GM23248 (cell line): ENCODE data around the gene MAPT. TPM values are rescaled to one million over a fixed set of nuclear protein-coding genes. Genes with fewer than 3 reads are reported as not detected.

ENCODE experiments used
- DNase-seq: peaks from one replicate; pipeline ENCODE4 v3.0.0-alpha.2; 2015
- H2AFZ ChIP-seq: fragments of 200-600 bp; sonication (generic); 2 replicates; pipeline ENCODE4 v1.6.1; 2016; ENCODE audit warnings: antibody characterized with exemption
- H3F3A ChIP-seq: fragments of 200-600 bp; sonication (generic); 2 replicates; pipeline ENCODE4 v1.6.1; 2016; ENCODE audit warnings: mild to moderate bottlenecking, antibody characterized with exemption, mixed run types; ENCODE audit not compliant: insufficient read depth
- H3K27ac ChIP-seq: fragments of 200-600 bp; sonication (generic); 2 replicates; pipeline ENCODE4 v1.5.1; 2016; ENCODE audit warnings: mild to moderate bottlenecking
- H3K27me3 ChIP-seq: fragments of 200-600 bp; sonication (generic); replicated peaks from 2 replicates; pipeline ENCODE4 v1.6.1; 2016; ENCODE audit warnings: mild to moderate bottlenecking; ENCODE audit not compliant: insufficient read depth
- H3K36me3 ChIP-seq: fragments of 200-600 bp; sonication (generic); 2 replicates; pipeline ENCODE4 v1.6.1; 2016; ENCODE audit warnings: low read depth, mild to moderate bottlenecking
- H3K4me1 ChIP-seq: fragments of 200-600 bp; sonication (generic); 2 replicates; pipeline ENCODE4 v1.6.1; 2016; ENCODE audit warnings: mild to moderate bottlenecking; ENCODE audit not compliant: insufficient read depth
- H3K4me2 ChIP-seq: fragments of 200-600 bp; sonication (generic); one replicate; pipeline ENCODE4 v1.6.1; 2016; ENCODE audit warnings: mild to moderate bottlenecking; ENCODE audit not compliant: unreplicated experiment
- H3K4me3 ChIP-seq: fragments of 200-600 bp; sonication (generic); 2 replicates; pipeline ENCODE4 v1.5.1; 2016; ENCODE audit warnings: mild to moderate bottlenecking
- H3K79me2 ChIP-seq: fragments of 200-600 bp; sonication (generic); 2 replicates; pipeline ENCODE4 v1.6.1; 2016; ENCODE audit warnings: mild to moderate bottlenecking; ENCODE audit not compliant: insufficient read depth
- H3K9ac ChIP-seq: fragments of 200-600 bp; sonication (generic); 2 replicates; pipeline ENCODE4 v1.6.1; 2016; ENCODE audit warnings: mild to moderate bottlenecking
- H3K9me2 ChIP-seq: fragments of 200-600 bp; sonication (generic); 2 replicates; pipeline ENCODE4 v1.6.1; 2016; ENCODE audit warnings: mixed run types, mild to moderate bottlenecking, moderate library complexity; ENCODE audit not compliant: insufficient read depth
- H3K9me3 ChIP-seq: fragments of 200-600 bp; sonication (generic); one replicate; pipeline ENCODE4 v1.6.1; 2017; ENCODE audit warnings: low read depth
- H4K20me1 ChIP-seq: fragments of 200-600 bp; sonication (generic); 2 replicates; pipeline ENCODE4 v1.6.0; 2016; ENCODE audit not compliant: insufficient read depth
- EZH2 ChIP-seq: fragments of 200-600 bp; sonication (generic); IDR thresholded peaks from 2 replicates; pipeline ENCODE4 v1.6.1; 2018; ENCODE audit warnings: antibody characterized with exemption, mild to moderate bottlenecking; ENCODE audit not compliant: insufficient read depth, poor library complexity, severe bottlenecking
- EZH2phosphoT487 ChIP-seq: fragments of 200-600 bp; sonication (generic); IDR thresholded peaks from 2 replicates; pipeline ENCODE4 v1.6.1; 2018; ENCODE audit warnings: antibody characterized with exemption, moderate library complexity, mild to moderate bottlenecking, low read depth; ENCODE audit not compliant: insufficient read depth
- WGBS, 2 experiments: methylation state at CpG; one replicate each; pipeline ENCODE4 v1.1.6; 2015 to 2017; ENCODE audit warnings: low lambda C conversion rate in 2 of 2, low coverage in 1 of 2; ENCODE audit errors: missing lambda C conversion rate in 2 of 2; 5-methylcytosine and 5-hydroxymethylcytosine counted together
- in situ Hi-C: fragments of 300-500 bp; cut with MboI; formaldehyde crosslinking; loops from 2 replicates; pipeline ENCODE4 v1.15.0; 2020
- polyA plus RNA-seq: library from polyadenylated mRNA; unstranded; fragments of >200 nt; fragmentation: Nextera tagmentation; extraction: Ambion mirVana; gene quantifications from 2 replicates; pipeline ENCODE4 v1.2.1, GENCODE V29; 2016
- total RNA-seq: library from RNA; depleted of rRNA; stranded (reverse); fragments of >200 nt; shearing (Covaris generic); gene quantifications from 2 replicates; pipeline ENCODE4 v1.2.3, GENCODE V29; 2014

Gene MAPT
- total and polyA plus RNA-seq, 2 experiments from 2014 or later: 0.06 TPM; not detected in 1

DNA sequence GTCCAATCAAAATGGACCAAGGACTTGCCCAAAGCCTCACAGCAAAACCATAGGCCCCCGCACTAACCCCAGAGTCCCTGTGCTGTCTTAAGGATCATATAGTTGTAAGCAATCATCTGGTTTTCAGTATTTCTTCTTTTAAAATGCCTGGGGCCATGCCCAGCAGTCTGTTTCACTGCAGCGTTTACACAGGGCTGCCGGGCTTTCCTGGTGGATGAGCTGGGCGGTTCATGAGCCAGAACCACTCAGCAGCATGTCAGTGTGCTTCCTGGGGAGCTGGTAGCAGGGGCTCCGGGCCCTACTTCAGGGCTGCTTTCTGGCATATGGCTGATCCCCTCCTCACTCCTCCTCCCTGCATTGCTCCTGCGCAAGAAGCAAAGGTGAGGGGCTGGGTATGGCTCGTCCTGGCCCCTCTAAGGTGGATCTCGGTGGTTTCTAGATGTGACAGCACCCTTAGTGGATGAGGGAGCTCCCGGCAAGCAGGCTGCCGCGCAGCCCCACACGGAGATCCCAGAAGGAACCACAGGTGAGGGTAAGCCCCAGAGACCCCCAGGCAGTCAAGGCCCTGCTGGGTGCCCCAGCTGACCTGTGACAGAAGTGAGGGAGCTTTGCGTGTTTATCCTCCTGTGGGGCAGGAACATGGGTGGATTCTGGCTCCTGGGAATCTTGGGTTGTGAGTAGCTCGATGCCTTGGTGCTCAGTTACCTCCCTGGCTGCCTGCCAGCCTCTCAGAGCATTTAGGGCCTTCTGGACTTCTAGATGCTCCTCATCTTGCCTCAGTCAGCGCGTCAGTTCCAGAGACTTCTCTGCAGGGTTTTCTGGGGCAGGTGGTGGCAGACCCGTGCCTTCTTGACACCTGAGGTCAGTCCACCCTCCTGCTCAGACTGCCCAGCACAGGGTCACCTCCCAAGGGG lies 79.8 kb downstream of the MAPT start:
- H3K9me2 ChIP-seq: no peaks in the 10 kb centered on the region

DNA sequence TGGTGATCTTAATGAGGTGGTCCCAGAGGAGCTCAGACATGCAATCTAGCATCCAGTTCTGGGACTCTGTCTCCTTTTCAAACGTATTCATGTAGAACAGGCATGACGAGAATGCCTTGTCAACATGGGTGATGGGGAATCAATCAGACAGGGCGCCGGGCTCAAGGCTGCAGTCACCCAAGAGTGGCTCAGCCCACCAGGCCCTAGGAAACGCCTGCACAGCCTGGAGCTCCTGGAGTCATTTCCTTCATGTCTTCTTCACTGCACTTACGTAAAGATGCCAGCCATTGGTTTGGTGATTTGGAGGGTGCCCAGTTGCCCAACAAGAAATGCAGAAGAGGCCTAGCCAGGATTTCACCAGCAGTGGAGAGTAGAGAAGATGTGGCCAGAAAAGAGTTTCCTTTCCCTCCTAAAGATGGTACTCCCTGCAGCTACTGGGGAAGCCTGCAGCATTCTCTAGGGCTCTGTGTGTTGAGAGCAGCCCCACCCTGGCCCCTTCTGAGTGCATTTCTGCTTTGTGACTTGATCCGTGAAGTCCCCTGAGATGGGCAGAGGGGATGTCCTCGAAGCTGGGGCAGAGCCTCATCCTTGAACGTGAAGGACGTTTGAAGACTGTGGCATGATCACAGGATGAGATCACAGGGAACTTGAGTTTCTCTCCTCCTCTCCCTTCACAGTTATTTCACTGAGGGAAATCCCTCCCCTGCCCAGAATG lies 80.7 kb downstream of the MAPT start:
- H2AFZ ChIP-seq: no peak overlapping the region
- in situ Hi-C loops: no loop called here
- 50 to 54% methylated on average over 10 of the region's 10 CpGs for WGBS, 2 experiments
- H3K79me2 ChIP-seq: no peaks in the 10 kb centered on the region
- H3K4me3 ChIP-seq: no peak overlapping the region
- no peak for DNase-seq
- H3F3A ChIP-seq: no peaks in the 10 kb centered on the region
- H3K9me3 ChIP-seq: no peaks in the 10 kb centered on the region
- no peaks in the 10 kb centered on the region for H4K20me1 ChIP-seq
- H3K4me1 ChIP-seq: no peaks in the 10 kb centered on the region
- H3K9me2 ChIP-seq: no peaks in the 10 kb centered on the region
- no peak overlapping the region for H3K9ac ChIP-seq
- no peak overlapping the region for H3K4me2 ChIP-seq
- H3K27me3 ChIP-seq: peaks cover 8% of the 10 kb centered on the region
- no peak overlapping the region for H3K27ac ChIP-seq
- TF ChIP-seq EZH2: no peak
- TF ChIP-seq EZH2phosphoT487: no peak
- no peaks in the 10 kb centered on the region for H3K36me3 ChIP-seq

More for the DNA sequence above, 79.8 kb downstream of the MAPT start:
- Histone ChIP-seq H3K36me3 (no peaks in the 10 kb centered on the region), H3K4me3 (no peak overlapping the region), H3K79me2 (no peaks in the 10 kb centered on the region), H3K27ac (no peak overlapping the region), H3F3A (no peaks in the 10 kb centered on the region), H4K20me1 (no peaks in the 10 kb centered on the region), H3K9me3 (no peaks in the 10 kb centered on the region), H3K4me1 (no peaks in the 10 kb centered on the region), H2AFZ (no peak overlapping the region), H3K4me2 (no peak overlapping the region), H3K27me3 (peaks cover 8% of the 10 kb centered on the region), H3K9ac (no peak overlapping the region)
- WGBS, 2 experiments: 57 to 59% methylated on average over 17 of the region's 17 CpGs
- TF ChIP-seq EZH2phosphoT487 (no peak), EZH2 (no peak)
- in situ Hi-C loops: no loop called here
- DNase-seq: no peak

DNA sequence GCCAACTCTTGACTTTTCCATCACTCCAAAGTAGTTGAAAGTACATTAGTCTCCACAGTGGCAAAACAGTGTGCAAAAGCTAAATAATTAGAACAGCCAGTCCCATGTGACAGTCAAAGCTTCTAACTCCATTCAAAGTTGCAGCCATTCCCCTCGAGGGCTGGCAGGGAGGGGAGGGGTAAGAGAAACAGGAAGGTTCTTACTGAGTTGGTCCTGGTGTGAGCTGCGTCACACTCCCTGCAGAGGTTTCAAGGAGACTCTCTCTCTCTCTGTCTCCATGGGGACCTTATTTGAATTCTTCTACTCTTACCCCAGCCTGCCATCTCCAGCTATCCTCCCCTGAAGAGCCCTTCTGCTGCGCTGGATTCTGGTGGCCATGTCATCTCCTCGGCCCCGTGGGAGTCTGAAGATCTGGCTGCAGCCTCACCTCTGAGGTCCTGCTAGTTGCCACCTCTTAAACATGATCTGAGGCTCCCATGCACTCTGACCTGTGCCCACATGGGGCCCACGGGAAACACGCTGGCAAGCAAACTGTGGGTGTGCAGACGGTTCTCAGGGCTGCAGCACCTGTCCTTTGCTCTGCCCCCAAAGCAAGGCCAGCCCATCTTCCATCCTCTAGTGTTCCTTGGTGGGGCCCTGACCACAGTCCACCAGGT lies 81.4 kb downstream of the MAPT start:
- no peaks in the 10 kb centered on the region for H3K79me2 ChIP-seq
- in situ Hi-C loops: no loop called here
- H3F3A ChIP-seq: no peaks in the 10 kb centered on the region
- H3K27me3 ChIP-seq: peaks cover 8% of the 10 kb centered on the region
- H3K9me3 ChIP-seq: no peaks in the 10 kb centered on the region
- TF ChIP-seq EZH2 (no peak), EZH2phosphoT487 (no peak)
- DNase-seq: no peak
- 52 to 66% methylated on average over 8 of the region's 8 CpGs for WGBS, 2 experiments
- H3K9ac ChIP-seq: no peak overlapping the region
- H3K4me3 ChIP-seq: no peak overlapping the region
- H3K4me2 ChIP-seq: no peak overlapping the region
- H3K9me2 ChIP-seq: no peaks in the 10 kb centered on the region
- no peaks in the 10 kb centered on the region for H3K4me1 ChIP-seq
- H3K27ac ChIP-seq: no peak overlapping the region
- H2AFZ ChIP-seq: no peak overlapping the region
- no peaks in the 10 kb centered on the region for H3K36me3 ChIP-seq
- H4K20me1 ChIP-seq: no peaks in the 10 kb centered on the region

- 76 to 82% methylated on average over 2 of the region's 2 CpGs for WGBS, 2 experiments
- DNase-seq: no peak
- H3K9ac ChIP-seq: no peak overlapping the region
- peaks cover 8% of the 10 kb centered on the region for H3K27me3 ChIP-seq
- in situ Hi-C loops: no loop called here
- no peaks in the 10 kb centered on the region for H3K36me3 ChIP-seq
- H3K27ac ChIP-seq: no peak overlapping the region
- H3K4me1 ChIP-seq: no peaks in the 10 kb centered on the region
- H3F3A ChIP-seq: no peaks in the 10 kb centered on the region
- no peaks in the 10 kb centered on the region for H4K20me1 ChIP-seq
- no peak overlapping the region for H2AFZ ChIP-seq
- TF ChIP-seq EZH2phosphoT487 (no peak), EZH2 (no peak)
- no peaks in the 10 kb centered on the region for H3K9me3 ChIP-seq
- H3K9me2 ChIP-seq: no peaks in the 10 kb centered on the region
- no peaks in the 10 kb centered on the region for H3K79me2 ChIP-seq
- H3K4me3 ChIP-seq: no peak overlapping the region
- H3K4me2 ChIP-seq: no peak overlapping the region
These were observed 82.0 kb downstream of the MAPT start for GRCh38 chr17:45976391-45976754.
